BE2C (cell line): ENCODE measurements around the gene RESF1.

ENCODE experiments used
- DNase-seq: peaks from one replicate; pipeline ENCODE4 v3.0.0-alpha.2; 2020
- H3K27me3 ChIP-seq: fragments of 250-450 bp; sonication (Bioruptor Pico); 2 replicates; pipeline ENCODE4 v1.5.1; 2020; ENCODE audit warnings: mild to moderate bottlenecking
- H3K36me3 ChIP-seq: fragments of 250-450 bp; sonication (Bioruptor Pico); 2 replicates; pipeline ENCODE4 v1.5.1; 2020; ENCODE audit warnings: mild to moderate bottlenecking
- H3K4me1 ChIP-seq: fragments of 250-450 bp; sonication (Bioruptor Pico); 2 replicates; pipeline ENCODE4 v1.5.1; 2020
- H3K4me3 ChIP-seq: 2 replicates; pipeline ENCODE4 v1.5.1; 2011; ENCODE audit warnings: low read depth, low read length
- H3K9me3 ChIP-seq: fragments of 250-450 bp; sonication (Bioruptor Pico); 2 replicates; pipeline ENCODE4 v1.5.1; 2020
- TF ChIP-seq, protein P1 (sequence below): IDR thresholded peaks from 2 replicates; pipeline ENCODE4 v1.5.1; 2012; ENCODE audit warnings: mild to moderate bottlenecking, low read depth, low read length

The RESF1 gene

DNA sequence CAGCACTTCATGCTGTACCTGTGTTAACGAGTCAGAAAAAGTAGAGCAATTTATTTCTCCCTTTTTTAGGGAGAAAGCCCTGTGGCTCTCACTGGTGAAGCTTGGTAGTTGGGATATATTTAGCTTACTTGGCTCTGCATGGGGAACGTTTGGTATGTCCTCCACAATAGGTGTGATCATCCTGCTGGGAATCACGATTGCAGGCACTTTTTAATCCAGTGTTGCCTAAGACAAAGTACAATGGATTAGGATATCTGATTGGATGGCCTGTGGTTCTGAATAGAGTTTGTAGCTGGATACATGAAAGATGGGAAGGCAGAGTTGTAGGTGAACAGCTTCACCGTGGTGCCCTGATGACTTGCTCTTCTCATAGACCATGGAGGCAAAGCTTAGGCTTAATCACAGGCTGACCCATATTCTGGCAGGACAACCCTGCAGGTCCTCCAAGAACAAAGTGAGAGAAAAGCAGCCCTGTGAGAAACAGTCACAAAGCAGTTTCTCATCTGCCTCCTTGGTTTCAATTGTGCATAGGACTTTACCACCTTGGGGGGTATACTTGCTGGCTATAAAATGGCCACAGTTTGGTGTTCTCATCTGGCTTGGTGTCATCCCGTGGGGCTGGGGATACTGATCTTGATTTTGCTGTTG, 7.5 kb downstream of the RESF1 start:
- Histone ChIP-seq H3K9me3 (no peaks in the 10 kb centered on the region), H3K27me3 (no peaks in the 10 kb centered on the region), H3K4me3 (no peak overlapping the region), H3K4me1 (no peaks in the 10 kb centered on the region), H3K36me3 (no peaks in the 10 kb centered on the region)
- TF ChIP-seq, protein P1, sequence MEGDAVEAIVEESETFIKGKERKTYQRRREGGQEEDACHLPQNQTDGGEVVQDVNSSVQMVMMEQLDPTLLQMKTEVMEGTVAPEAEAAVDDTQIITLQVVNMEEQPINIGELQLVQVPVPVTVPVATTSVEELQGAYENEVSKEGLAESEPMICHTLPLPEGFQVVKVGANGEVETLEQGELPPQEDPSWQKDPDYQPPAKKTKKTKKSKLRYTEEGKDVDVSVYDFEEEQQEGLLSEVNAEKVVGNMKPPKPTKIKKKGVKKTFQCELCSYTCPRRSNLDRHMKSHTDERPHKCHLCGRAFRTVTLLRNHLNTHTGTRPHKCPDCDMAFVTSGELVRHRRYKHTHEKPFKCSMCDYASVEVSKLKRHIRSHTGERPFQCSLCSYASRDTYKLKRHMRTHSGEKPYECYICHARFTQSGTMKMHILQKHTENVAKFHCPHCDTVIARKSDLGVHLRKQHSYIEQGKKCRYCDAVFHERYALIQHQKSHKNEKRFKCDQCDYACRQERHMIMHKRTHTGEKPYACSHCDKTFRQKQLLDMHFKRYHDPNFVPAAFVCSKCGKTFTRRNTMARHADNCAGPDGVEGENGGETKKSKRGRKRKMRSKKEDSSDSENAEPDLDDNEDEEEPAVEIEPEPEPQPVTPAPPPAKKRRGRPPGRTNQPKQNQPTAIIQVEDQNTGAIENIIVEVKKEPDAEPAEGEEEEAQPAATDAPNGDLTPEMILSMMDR = no peak
- no peak for DNase-seq

DNA sequence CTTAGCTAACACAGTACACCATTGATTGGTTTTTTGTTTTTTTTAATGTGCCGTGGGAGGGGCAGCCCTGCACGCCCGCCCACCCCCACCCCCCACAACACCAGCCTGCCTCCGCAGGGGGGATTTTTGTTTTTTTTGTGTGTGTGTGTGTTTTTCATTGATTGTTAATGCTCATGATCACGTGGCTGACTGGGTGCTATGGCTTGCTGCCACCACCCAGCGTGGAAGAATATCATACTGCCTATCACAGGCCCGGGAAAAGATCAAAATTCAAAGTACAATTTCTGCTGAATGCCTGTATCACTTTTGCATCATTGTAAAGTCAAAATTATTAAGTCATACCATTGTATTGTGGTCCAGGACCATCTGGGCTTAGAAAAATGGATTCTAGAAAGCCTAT, 8.3 kb downstream of the RESF1 start:
- H3K36me3 ChIP-seq = no peaks in the 10 kb centered on the region
- DNase-seq = no peak
- TF ChIP-seq, protein P1 = no peak
- H3K4me1 ChIP-seq = no peaks in the 10 kb centered on the region
- no peak overlapping the region for H3K4me3 ChIP-seq
- H3K27me3 ChIP-seq = no peaks in the 10 kb centered on the region
- H3K9me3 ChIP-seq = no peaks in the 10 kb centered on the region

DNA sequence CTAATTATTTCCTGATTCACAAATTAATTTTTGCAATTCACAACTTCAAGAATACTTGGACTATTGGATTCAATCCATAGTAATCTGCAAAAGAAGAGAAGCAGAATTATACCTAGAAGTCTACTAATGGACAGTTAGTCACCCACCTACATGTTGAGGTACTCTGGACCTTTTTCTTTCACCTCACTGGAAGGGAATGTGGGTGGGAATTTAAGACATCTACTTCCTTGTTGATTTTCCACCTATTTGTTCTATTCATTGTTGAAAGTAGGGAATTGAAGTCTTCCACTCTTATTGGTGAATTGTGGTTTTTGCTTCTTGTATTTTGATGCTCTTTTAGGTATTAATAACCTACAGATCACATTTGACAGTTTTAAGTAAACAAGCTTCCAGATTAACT, 11.0 kb downstream of the RESF1 start:
- TF ChIP-seq, protein P1 = no peak
- DNase-seq = no peak
- Histone ChIP-seq H3K4me3 (no peak overlapping the region), H3K36me3 (no peaks in the 10 kb centered on the region), H3K27me3 (no peaks in the 10 kb centered on the region), H3K4me1 (no peaks in the 10 kb centered on the region), H3K9me3 (no peaks in the 10 kb centered on the region)

DNA sequence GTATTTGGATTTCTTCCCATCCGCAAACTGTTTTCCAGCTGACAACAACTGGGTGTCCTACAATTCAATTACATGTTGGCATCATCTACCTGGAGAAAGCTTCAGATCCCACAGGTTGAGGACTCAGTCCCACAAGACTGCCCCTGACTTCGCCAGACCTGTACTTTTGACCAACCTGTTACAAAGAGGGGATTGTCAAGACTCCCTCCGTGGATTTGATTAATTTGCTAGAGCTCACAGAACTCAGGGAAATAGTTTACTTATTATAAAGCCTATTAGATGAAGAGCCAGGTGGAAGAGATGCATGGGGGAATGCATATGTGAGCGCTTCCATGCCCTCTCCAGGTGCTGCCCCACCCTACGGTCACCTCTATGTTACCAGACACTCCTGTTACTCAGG, 14.6 kb downstream of the RESF1 start:
- H3K36me3 ChIP-seq = no peaks in the 10 kb centered on the region; the same call in 1 of the 2 replicates

DNA sequence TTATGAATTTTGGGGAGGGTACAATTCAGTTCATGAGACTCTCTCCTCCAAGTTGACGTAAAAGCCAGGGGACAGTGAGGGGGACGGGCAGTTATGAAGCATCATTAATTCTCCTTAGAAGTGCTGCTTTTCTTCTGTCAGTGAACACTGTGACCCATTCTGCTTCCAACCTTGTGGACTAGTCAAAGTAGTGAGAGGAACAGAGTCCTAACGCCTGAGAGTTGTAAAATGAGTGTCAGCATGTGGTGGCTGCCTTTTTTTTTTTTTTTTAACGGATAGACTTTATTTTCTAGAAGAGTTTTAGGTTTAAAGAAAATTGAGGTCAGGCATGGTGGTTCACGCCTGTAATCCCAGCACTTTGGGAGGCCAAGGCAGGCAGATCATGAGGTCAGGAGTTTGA, 15.5 kb downstream of the RESF1 start:
- Histone ChIP-seq H3K4me3 (no peak overlapping the region), H3K36me3 (no peaks in the 10 kb centered on the region; the same call in 1 of the 2 replicates), H3K9me3 (no peaks in the 10 kb centered on the region), H3K4me1 (no peaks in the 10 kb centered on the region), H3K27me3 (no peaks in the 10 kb centered on the region)
- TF ChIP-seq, protein P1 = no peak
- DNase-seq = no peak

More for the DNA sequence above, 14.6 kb downstream of the RESF1 start:
- TF ChIP-seq, protein P1 = no peak
- no peaks in the 10 kb centered on the region for H3K9me3 ChIP-seq
- no peak overlapping the region for H3K4me3 ChIP-seq
- no peaks in the 10 kb centered on the region for H3K27me3 ChIP-seq
- no peaks in the 10 kb centered on the region for H3K4me1 ChIP-seq
- no peak for DNase-seq

DNA sequence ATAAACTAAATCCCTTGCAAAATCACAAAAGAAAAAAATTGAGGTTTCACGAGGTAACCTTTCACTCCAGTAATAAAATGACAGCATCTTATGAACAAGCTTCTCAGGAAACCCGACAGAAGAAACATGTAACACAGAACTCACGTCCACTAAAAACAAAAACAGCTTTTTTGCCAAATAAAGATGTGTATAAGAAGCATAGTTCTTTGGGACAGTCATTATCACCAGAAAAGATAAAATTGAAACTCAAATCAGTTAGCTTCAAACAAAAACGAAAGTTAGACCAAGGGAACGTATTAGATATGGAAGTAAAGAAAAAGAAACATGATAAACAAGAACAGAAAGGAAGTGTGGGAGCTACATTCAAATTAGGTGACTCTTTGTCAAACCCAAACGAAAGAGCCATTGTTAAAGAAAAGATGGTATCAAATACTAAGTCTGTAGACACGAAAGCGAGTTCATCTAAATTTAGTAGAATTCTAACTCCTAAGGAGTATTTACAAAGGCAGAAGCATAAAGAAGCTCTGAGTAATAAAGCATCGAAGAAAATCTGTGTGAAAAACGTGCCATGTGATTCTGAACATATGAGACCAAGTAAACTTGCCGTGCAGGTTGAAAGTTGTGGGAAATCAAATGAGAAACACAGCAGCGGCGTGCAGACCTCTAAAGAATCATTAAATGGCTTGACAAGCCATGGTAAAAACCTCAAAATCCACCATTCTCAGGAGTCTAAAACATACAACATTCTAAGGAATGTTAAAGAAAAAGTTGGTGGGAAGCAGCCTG, 25.8 kb downstream of the RESF1 start:
- no peak for DNase-seq
- TF ChIP-seq, protein P1 = no peak
- H3K9me3 ChIP-seq = peaks cover 4% of the 10 kb centered on the region; the same call in 1 of the 2 replicates
- H3K27me3 ChIP-seq = no peaks in the 10 kb centered on the region
- no peak overlapping the region for H3K4me3 ChIP-seq
- no peaks in the 10 kb centered on the region for H3K4me1 ChIP-seq
- peaks cover 27% of the 10 kb centered on the region for H3K36me3 ChIP-seq
